IPS-NIHi7 (cell line): ENCODE data around the gene ACYP1.

Experiments
- DNase-seq: peaks from one replicate; pipeline ENCODE4 v3.0.0; 2012; ENCODE audit warnings: mixed read lengths; ENCODE audit errors: extremely low spot score

ACYP1 gene

DNA sequence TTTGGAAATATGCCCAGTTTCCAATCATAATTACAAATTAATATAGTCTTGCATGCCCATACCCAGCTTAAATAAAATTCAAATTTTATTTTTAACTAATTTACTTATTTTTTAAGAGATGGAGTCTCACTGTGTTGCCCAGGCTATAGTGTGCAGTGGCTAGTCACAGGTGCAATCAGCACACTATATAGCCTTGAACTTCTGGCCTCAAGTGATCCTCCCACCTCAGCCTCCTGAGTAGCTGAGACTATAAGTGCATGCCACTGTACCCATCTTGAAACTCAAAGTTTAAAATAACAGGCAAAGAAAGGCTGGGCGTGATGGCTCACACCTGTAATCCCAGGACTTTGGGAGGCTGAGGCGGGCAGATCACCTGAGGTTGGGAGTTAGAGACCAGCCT lies 22.9 kb downstream of the ACYP1 start:
- DNase-seq, result no peak

DNA sequence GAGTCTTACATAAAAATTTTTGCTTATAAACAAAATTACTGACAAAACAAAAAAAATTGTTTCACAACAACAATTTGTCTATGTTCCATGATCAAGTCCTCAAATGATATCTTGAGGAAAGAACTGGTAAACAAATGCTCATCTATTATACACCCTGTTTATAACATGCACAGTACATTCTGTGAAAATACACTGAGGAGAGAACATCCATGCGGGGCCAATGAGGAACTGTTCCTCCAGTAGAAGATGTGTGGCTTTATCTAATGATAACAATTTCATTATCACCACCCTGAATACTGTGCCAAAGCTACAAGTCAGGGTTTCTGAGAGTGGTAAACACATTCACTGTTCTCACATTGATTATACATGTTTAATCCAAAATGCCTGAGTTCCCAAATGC lies 23.3 kb downstream of the ACYP1 start:
- no peak for DNase-seq

DNA sequence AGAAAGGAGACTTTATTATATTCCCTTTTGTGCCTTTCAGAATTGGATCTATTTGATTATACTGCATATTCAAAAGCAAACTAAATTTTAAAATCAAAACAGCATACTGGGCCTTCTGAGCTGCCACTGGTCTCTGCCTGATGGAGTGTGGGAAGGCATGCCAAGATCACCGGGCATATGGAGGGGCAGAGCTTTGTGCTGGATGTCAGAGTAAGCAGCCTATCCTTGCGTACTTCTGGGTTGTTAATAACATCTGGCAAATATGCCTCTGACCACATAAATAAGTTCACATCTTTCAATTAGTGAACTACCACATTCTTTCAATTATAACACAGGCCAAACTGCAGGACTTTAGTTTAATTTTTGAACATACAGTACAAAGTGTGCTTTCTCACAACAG lies 30.9 kb downstream of the ACYP1 start:
- DNase-seq, result no peak

DNA sequence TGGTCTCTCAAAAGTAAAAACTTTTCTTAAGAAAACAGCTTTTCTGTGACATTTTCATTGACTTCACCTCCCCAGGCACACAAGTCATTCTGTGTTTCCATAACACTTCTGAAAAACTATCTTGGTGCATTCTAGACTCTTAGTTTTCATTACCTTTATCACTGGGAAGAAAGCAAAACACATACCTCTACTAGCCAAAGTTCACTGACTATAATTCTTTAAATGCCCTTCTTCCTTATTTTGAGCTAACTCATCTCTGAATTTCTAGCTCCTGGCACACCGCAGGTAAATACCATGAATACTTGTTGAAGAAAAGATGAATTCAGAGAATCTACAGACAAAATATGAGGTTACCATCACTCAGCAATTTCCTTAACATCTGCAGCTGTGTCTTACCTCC lies 33.7 kb downstream of the ACYP1 start:
- no peak for DNase-seq

DNA sequence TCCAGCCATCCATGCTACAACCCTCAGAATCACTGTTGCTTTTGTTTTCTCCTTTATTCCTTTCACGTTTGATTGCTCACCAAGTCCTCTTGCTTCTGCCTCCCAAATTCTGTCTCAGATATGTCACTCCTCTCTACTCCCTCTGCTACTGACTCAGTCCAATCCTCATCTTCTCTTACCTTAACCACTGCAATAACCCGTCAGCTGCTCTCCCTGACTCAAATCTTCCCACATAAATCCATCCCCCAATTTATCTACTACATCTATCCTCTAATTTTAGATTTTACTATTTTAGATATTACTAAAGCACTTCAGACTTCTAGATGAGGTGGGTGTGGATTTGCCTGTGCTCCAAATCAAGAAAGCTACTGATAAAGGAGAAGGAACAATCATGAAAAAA lies 37.9 kb downstream of the ACYP1 start:
- DNase-seq, result no peak

DNA sequence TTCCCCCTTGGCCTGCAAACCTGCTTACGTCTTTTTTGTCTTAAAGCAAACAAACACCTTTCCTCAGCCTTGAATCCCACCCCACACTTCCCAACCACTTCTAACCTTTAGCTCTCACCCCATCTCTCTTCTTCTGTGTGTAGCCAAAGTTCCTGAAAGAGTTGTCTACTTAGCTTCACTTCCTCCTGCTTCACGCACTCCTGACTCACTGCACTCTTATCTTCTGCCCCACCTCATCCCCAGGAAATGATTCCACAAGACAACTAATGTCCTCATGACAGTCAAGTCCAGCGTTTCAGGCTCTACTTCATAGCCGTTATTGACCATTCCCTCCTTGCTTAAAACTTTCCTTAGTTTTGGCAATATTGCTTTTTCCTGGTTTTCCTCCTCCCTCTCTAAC lies 38.7 kb downstream of the ACYP1 start:
- no peak for DNase-seq

DNA sequence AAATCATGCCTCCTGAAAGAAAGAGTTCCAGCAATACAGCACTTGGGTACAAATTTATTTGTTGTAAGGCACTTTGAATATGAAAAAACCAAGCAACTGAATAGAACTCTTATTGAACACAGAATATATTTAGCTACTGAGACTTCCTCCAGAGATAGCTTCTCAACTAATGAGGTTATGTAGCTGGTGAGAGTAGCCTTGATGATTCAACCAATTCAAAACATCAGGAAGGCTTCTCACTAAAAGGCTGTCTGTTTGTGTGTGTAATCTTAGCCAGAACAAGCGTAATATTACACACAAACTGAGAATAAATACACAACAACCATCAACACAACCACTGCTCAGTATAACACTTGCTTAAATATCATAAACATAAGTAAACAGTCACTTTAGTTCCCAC lies 40.7 kb downstream of the ACYP1 start:
- DNase-seq, result no peak

DNA sequence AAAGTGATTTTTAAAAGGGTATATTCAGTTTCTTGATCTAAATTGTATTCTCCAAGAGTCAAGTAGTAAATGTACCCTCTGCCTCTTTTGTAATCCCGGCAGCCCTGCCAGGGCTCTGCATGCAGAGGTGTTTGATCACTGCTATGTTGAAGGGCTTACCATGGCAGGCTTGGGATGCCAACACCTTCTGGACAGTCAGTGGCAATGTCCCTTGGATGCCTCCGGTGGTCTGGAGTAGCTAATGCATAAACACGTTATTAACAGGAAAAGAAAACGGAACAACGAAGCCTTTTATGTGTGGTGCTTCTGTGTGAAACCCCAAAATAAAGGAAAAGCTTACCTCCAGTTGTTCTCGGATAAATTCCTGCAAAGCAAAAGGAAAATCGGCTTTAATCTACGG lies 41.2 kb downstream of the ACYP1 start:
- peak; percentile 61 for DNase-seq

DNA sequence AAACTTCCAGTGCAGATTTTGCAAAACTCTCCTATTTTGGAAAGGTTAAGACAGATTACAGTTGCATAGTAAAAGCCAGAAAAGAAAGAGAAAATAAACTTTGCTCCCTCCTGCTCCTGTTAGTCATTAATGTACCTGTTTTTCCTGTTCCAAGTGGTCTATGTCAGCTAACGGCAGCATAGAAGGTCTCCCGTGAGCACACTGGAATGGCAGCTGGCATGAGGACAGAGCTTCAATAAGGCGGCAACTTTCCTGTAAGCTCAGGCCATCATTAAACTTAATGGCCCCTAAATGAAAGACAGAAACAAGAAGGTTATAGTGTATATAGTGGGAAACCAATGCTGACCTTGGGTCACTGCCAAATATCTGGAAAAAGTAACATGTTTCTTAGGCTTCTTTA lies 45.1 kb downstream of the ACYP1 start:
- DNase-seq, result no peak

DNA sequence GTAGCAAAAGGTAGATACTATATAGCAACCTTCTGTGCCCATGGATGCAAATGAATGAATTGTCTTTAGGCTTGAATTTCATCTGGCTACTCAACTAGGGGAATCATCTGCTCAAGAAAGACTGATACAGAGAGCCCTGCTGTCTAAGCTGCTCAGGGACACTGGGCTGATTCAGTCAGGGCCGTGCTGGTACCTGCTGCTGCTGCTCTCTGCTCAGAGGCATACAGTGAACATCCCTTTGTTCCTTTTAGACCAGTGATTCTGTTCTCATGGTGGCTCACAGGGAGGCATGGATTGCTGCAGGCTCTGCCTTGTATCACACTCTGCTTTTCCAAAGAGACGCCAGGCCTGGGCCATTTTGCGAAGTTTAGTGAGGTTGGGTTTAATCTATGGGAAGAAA lies 47.0 kb downstream of the ACYP1 start:
- no peak for DNase-seq

DNA sequence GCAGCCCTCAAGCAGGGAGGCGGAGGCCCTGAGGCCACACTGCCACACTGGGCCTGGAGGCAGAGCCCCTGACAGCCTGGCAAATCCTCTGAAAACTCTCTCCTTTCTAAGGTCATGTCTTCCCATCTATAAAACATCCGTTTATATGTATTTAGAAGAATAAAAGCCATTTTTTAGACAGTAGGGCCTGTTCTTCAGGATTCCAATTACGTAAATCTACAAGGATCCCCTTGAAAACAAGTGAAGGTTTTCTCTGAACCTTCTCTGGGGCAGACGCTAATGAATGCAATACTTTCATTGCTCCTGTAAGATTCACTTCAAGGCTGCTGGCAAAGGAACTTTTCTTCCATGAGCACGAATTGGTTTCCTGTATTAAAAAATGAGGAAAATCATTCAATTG lies 48.3 kb downstream of the ACYP1 start:
- DNase-seq, result no peak

DNA sequence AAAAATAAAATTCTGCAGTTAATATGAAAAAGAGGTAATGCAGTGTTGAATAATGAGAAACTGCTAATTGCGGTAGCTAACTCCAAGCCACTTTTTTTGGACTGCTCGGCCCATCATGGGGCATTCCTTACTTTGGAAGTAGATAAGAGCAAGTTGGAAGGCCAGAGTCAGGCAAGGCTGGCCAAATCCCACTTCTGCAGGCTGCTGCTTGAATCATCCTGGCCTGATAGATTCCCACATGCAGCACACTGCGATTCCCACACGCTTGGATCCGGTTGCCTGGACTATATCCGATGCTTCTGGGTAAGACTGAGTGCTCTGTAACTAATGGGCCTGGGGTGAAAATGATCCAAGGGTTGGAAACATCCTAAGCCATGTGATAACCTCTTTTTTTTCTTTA lies 50.5 kb downstream of the ACYP1 start:
- no peak for DNase-seq

DNA sequence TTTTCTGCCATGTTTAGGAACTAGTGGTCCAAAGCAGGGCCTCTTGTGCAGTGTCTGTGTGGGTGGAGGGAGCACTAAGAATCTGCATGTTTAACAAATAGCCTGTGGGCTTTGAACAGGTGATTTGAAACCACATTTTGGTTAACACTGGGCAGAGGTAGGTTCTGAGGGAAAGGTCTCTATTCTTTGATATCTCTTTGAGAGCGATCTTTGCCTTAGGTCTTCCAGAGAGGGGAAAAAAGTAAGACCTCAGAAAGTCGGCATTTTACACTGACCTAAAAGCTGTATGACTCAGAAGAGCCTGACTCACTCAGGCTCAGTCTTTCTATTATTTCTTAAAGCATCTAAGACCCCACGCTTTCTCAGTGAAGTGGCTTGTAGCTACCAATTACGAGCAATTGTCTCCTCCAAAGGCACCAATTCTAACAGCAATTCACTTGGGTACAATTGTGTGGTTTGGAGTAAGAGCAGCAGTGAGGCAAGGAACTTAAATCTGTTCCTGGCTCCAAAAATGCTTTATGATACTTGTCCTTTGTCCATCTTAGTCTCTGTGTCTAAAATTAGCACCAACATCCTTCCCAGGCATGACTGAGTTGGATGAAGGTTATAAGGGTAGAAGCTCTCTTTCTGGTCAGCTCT lies 52.3 kb downstream of the ACYP1 start:
- no peak for DNase-seq

DNA sequence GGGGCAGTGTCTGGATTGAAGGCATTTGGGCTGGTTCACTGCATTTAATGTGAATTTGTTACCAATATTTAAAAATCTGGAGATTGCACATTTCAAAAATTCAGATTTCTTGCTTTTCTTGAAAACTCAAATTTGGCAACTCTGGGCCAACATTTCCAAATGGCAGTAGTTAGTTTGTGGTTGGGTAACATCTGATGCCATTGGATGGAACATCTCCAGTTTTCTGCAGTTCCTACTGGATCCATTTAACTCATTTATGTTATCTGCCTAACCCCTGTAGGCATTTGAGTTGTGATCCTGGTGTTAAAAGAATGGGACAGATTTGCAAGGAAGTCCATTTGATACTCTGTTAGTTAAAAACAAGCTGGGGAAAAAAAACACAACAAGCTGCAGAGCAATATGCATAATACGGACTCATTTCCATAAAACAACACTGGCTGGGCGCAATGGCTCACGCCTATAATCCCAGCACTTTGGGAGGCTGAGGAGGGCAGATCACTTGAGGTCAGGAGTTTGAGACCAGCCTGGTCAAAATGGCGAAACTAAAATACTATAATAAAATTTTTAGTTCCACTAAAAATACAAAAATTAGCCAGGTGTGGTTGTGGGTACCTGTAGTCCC lies 53.2 kb downstream of the ACYP1 start:
- DNase-seq, result no peak

DNA sequence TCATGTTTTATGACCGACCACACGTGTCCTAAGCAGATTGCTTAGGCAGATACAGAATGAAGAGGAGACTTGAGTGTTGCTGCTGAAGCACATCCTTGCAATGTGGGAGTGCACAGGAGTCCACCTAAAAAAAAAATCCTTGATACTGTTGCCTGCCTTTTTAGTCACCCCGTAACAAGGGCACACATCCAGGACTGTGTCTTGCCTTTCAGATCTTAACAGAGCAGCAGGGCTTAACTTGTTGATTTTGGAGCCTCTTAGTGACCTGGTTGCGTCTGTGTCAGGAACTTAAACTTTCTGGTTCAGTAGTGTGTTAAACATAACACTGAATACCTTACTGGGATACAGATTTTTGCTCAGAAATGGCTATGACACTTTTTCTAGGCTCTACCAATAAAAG lies 54.6 kb downstream of the ACYP1 start:
- DNase-seq, result no peak

DNA sequence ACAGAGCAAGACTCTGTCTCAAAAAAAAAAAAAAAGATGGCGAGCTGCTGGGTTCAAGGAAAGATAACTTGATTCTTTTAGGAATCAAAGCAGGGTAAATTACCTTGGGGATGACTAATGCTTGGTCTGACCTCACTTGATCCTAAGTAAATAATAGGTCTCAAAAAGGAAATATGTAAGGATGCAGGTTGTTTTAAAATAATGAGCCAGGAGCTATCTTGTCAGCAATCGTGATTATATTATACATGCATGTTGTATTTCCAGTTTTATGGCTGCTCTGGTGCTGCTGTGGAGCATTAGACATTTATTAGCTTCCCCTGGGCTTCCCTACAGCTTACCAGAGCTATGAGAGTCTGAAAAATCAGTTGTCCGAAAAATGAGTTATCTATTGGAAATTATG lies 58.5 kb downstream of the ACYP1 start:
- no peak for DNase-seq

DNA sequence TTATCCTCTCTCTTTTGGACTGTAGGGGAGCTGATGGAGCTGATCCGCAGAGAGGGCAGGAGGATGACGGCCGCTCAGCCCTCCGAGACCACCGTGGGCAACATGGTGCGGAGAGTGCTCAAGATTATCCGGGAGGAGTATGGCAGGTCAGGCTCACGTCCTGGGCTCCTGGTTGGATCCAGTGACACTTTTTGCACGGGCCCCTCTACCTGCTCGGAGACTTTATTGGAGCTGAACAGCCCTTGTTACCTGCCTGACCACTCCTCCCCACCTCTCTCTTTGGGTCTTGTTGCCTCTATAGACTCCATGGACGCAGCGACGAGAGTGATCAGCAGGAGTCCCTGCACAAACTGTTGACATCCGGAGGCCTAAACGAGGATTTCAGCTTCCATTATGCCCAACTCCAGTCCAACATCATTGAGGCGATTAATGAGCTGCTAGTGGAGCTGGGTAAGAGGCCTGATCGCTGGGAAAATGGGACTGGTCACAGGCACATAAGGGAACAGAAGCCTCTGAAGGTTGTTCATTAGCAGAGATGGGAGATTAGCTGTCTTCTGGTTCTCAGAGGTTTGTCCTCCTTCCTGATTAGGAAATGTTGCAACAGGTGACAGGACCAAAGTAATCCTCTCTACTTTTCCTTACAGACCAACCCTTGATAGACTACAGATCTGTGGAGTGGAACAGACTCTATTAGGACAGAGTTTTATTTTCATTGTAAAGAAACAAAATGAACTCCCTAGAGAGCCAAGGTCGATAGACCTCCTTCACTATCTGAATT lies 60.4 kb downstream of the ACYP1 start:
- DNase-seq, result no peak
